GM19099 (cell line): ENCODE measurements around the gene SGMS1.

Experiments
- POLR2A ChIP-seq: IDR thresholded peaks from 3 replicates; pipeline ENCODE4 v1.6.1; 2011; ENCODE audit warnings: low read depth; ENCODE audit not compliant: insufficient read length; ENCODE audit errors: extremely low read depth

Gene SGMS1

DNA sequence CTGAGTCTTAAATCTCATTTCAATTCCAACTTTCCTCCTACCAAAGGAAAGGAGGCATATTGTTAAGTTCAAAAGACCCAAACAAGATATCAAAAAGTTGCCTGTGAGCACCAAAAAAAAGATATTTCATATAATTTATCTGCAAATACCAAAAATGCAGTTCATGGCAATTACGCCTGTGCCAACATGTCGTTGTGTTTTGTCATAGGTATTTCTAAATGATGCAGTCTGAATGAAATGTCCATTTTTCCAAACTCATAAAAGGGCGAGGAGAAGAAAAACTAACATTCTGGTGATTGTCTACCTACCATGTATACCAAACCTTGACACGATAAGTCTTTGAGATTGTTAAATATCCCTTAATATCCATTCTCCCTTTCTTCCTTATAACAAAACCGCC, 109.8 kb downstream of the SGMS1 start:
- no peak for TF ChIP-seq POLR2A

- TF ChIP-seq POLR2A: no peak
Measured at GRCh38 chr10:50512743-50513416, 110.9 kb downstream of the SGMS1 start.

GRCh38 chr10:50512214-50512595, 111.6 kb downstream of the SGMS1 start:
- TF ChIP-seq POLR2A: no peak

- TF ChIP-seq POLR2A: no peak
Measured at GRCh38 chr10:50511492-50512213, 112.1 kb downstream of the SGMS1 start.

DNA sequence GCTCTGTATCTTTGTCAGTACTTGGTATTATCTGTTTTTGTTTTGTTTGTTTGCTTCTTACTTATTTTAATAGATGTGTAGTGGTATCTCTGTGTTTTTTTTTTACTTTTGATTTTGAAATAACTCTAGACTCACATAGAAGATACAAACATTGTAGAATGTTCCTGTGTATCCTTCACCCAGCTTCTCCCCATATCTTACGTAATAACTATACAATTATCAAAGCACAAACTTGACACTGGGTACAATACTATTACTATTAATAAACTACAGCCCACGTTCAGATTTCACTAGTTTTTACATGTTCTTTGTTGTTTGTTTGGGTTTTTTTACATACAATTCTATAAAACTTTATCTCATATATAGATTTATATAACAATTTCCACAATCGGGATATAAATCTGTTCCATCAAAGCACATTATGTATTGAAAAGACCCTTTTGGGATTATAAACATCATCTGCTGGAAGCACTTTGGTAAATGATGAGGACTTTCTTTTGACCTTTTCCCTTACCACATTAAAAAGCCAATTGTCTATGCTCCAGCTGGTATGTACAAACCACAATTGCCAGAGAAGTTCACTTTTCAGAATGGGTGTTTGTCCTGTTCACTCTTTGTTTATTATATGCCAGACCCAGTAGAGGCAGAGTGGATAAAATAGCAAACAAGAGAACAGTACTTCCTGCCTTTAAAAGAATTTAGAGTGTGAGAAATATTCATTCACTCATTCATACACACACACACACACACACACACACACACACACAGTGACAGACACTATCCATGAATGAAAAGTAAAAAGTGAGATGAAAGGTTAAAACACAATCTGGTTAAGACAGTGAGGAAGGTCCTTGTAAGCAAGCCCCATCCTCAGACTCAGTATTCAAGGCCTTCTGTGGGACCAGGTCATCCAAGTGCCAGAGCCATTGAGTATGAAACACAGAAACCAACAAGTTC, 113.0 kb downstream of the SGMS1 start:
- TF ChIP-seq POLR2A: no peak

DNA sequence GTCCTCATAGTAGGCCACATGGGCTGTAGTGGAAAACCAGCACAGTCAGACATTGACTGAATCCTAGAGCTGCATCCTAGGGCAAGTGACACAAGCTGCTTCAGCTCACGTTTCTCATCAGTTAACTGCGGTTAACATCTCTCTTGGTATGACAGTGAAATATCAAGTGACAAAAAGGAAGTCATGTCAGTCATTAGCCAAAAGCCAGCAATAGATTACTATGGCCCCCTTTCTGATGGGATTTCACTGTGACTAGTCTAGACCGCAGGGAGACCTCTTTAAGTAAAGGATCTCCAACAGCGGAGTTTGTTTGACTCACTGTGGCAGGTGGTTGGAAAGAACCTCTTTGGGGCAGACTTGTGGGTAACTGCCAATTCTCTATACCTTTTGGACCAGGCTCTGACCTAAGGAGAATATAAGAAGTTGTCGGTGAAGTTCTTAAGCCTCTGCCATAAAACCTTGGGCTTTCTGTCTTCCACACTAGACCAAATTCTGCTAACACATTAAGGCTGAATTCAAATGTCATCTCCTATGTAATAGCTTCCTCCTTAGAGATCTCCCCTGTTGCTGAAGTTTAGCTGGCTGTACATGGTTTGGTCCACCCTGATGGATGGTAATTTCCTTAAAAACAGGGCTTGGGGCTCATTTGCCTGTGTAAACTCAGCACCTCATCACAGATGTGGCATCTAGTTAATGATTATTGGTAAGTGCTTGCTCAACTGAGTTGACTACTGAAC, 115.3 kb downstream of the SGMS1 start:
- peak; percentile 30 for TF ChIP-seq POLR2A

DNA sequence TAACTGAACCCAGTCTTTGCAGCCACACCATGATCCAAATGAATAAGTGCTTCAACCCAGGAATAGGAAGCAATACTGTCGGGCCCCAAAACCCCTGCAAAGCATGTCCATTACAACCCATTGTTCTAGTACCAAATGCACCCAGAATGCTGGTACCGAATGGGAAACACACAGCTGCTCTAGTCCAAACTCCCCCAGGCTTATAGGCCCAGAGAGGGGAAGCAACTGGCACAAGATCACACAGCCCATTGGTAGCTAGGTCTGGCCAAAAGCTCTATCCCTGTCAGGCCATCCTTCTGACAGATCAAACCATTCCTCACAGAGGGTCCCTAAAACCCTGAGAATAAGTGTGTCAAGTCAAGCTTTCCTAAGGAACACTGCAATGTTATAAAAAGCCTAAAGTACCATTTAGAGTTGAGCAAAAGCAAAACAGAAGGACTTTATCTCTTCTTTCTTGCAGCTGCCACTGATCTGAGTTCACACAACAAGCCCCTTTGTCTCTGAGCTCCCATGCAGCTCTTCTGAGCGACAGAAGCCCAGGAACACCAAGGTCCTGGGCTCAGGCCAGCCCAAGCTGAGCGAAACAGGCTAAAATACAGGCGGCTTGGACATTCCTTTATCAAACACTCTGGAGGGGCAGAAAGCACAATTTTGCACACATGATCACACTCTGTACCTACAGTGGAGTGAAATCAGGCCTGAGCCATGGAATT, 116.7 kb downstream of the SGMS1 start:
- no peak for TF ChIP-seq POLR2A

DNA sequence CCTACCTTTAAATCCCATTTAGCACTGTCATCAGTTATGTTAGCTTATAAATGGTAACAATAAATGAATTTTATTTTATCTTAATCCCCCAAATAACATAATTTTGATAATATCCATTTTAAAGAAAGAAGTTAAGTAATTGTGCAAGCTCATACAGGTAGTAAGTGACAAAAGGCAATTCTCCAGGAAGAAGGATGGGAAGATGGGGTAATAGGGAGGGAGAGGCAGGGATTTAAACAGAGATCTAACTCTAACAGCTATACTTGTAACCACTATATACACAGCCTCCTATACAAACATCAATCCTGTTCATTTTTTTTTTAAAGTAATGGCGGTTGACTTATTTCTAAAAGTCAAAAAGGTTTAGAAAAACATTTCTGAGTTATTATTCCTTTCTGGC, 119.4 kb downstream of the SGMS1 start:
- TF ChIP-seq POLR2A: no peak

DNA sequence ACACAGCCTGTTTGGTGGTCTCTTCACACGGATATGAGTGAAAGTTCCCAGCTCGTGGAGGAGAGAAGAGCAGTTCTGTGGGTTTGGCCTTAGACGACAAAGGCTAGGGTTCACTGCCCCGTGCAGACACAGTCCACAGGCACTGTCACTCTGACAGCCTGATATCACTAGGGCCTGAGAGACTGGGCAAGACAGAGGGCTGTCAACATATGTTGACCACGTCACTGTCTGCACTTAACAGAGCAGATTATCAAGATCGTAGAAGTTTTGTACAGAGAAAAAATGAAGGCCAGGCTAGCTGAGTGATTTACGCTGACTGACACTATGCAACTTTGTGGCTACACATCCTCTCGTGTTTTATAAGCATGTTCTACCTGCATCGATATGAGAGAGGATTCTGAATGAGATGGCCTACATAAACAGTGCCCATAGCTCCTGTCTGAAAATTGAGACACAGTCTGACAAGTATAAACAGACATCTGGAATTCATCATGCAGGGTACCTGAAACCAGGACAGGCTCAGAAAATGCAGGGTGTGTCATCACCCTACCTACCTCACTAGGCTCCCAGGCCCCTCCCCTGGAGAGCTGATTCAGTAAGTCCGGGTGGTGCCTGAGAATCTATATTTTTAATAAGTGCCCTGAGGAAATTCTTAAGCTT, 120.0 kb downstream of the SGMS1 start:
- no peak for TF ChIP-seq POLR2A

DNA sequence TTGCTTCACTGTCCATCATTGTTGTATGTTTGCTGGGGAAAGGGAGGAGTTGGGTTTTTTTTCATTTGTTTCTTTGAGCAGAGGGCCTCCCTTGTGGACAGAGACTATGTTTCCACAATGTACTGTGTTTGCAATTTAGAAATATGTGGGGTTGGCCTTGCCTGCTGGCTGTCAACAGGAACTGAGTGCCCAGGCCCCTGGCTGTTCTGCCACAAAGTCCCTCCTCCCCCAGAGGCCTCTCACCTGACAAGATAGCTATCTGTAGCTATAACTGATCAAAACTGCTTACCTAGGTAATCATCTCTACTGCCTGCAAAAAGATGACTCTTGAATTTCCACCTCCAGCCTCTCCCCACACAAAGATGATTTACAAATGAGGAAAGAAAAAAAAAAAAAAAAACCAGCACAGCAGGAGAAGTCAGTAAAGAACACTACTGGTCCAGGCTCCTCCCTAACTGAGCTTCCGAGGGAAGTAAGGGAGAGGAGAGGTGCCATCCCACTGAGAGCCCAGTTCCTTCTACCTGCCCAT, 121.8 kb downstream of the SGMS1 start:
- no peak for TF ChIP-seq POLR2A

DNA sequence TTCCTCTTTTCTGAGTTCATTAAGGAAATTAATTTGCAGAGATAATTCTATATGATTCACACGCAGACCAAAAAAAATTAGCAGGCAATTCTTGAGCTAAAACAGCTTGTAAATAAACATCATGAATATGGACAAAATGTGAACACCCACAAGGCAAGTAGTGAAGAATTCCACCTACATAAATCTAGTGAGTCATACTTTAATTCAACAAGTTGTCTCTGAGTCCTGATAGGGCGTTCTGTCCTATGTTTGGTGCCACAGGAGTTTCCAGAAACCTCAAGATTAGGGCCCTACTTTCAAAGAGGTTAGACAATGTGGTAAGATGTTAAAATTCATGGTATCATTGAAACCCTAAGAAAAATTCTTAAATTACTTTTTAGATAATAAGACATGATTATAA, 122.3 kb downstream of the SGMS1 start:
- no peak for TF ChIP-seq POLR2A

- no peak for TF ChIP-seq POLR2A
Measured at GRCh38 chr10:50498465-50498864, 125.3 kb downstream of the SGMS1 start.

DNA sequence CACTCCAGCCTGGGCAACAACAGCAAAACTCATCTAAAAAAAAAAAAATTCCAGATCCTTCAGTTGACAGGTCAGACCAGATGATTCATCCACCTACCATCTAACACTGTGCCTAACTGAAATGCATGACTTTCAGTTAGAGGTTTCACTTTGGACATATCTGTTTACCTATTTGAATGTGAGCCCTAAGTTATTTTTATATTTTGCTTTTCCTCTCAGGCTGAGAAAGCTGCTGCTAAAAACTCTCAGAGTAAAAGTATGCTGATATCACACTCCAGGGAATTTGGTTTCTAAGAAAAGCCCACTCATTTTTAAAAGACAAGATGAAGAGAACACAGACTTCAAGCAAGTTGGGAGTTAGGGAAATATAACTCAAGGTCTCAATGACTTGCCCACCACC, 126.0 kb downstream of the SGMS1 start:
- no peak for TF ChIP-seq POLR2A
